Osteocyte (in vitro differentiated cells): ENCODE data around the gene ECM1. TPM values are rescaled to one million over a fixed set of nuclear protein-coding genes. Genes with fewer than 3 reads are reported as not detected.

ENCODE experiments used
- DNase-seq: peaks from one replicate; pipeline ENCODE4 v3.0.0; 2021; ENCODE audit warnings: mixed read lengths; ENCODE audit not compliant: unreplicated experiment; ENCODE audit errors: extremely low spot score
- H3K27ac Mint-ChIP-seq: one replicate; pipeline ENCODE4 v1.8.0; 2021; ENCODE audit warnings: mild to moderate bottlenecking, mixed read lengths; ENCODE audit not compliant: unreplicated experiment
- H3K27me3 Mint-ChIP-seq: one replicate; pipeline ENCODE4 v1.8.0; 2021; ENCODE audit warnings: mixed read lengths; ENCODE audit not compliant: unreplicated experiment
- H3K36me3 Mint-ChIP-seq: one replicate; pipeline ENCODE4 v1.8.0; 2021; ENCODE audit warnings: mixed read lengths; ENCODE audit not compliant: unreplicated experiment
- H3K4me1 Mint-ChIP-seq: one replicate; pipeline ENCODE4 v1.8.0; 2021; ENCODE audit warnings: mixed read lengths; ENCODE audit not compliant: unreplicated experiment
- H3K4me3 Mint-ChIP-seq: one replicate; pipeline ENCODE4 v1.8.0; 2021; ENCODE audit warnings: mild to moderate bottlenecking, moderate library complexity, mixed read lengths; ENCODE audit not compliant: unreplicated experiment
- H3K9me3 Mint-ChIP-seq: one replicate; pipeline ENCODE4 v1.8.0; 2021; ENCODE audit warnings: mixed read lengths; ENCODE audit not compliant: unreplicated experiment
- CTCF ChIP-seq: fragments of 200-600 bp; sonication (generic); IDR thresholded peaks from 2 replicates; pipeline ENCODE4 v1.5.0; 2021; ENCODE audit warnings: antibody characterized with exemption, mild to moderate bottlenecking, moderate library complexity
- total RNA-seq: library from RNA; stranded (reverse); gene quantifications from 2 replicates; pipeline ENCODE4 v1.2.1, GENCODE V29; 2021

Gene ECM1
- total RNA-seq, 1 donor from 2014 or later, result 17.4 TPM

GRCh38 chr1:150555198-150555970 lies 47.5 kb downstream of the ECM1 start:
- H3K27ac Mint-ChIP-seq, result no peak overlapping the region
- no peak for TF ChIP-seq CTCF
- no peaks in the 10 kb centered on the region for H3K9me3 Mint-ChIP-seq
- H3K4me3 Mint-ChIP-seq, result no peak overlapping the region
- no peaks in the 10 kb centered on the region for H3K27me3 Mint-ChIP-seq
- peaks cover 27% of the 10 kb centered on the region for H3K4me1 Mint-ChIP-seq
- H3K36me3 Mint-ChIP-seq, result peaks cover 2% of the 10 kb centered on the region
- DNase-seq, result no peak

- Mint-ChIP-seq H3K4me3 (no peak overlapping the region), H3K36me3 (peaks cover 2% of the 10 kb centered on the region), H3K9me3 (no peaks in the 10 kb centered on the region), H3K27me3 (no peaks in the 10 kb centered on the region), H3K27ac (no peak overlapping the region), H3K4me1 (peaks cover 32% of the 10 kb centered on the region)
- TF ChIP-seq CTCF, result no peak
- DNase-seq, result peak; percentile 82
These were observed 48.3 kb downstream of the ECM1 start for GRCh38 chr1:150555971-150556865.

- H3K27me3 Mint-ChIP-seq, result no peaks in the 10 kb centered on the region
- H3K27ac Mint-ChIP-seq, result no peak overlapping the region
- TF ChIP-seq CTCF, result no peak
- H3K4me1 Mint-ChIP-seq, result peaks cover 31% of the 10 kb centered on the region
- H3K9me3 Mint-ChIP-seq, result no peaks in the 10 kb centered on the region
- no peak overlapping the region for H3K4me3 Mint-ChIP-seq
- peak; percentile 84 for DNase-seq
- peaks cover 2% of the 10 kb centered on the region for H3K36me3 Mint-ChIP-seq
These were observed 49.2 kb downstream of the ECM1 start for GRCh38 chr1:150557065-150557600.

GRCh38 chr1:150557813-150558212 lies 49.9 kb downstream of the ECM1 start:
- H3K4me1 Mint-ChIP-seq, result peaks cover 31% of the 10 kb centered on the region
- DNase-seq, result peak; percentile 82

More at GRCh38 chr1:150557813-150558212, 49.9 kb downstream of the ECM1 start:
- no peak for TF ChIP-seq CTCF
- no peak overlapping the region for H3K4me3 Mint-ChIP-seq
- peaks cover 2% of the 10 kb centered on the region for H3K36me3 Mint-ChIP-seq
- H3K27ac Mint-ChIP-seq, result no peak overlapping the region
- no peaks in the 10 kb centered on the region for H3K9me3 Mint-ChIP-seq
- H3K27me3 Mint-ChIP-seq, result no peaks in the 10 kb centered on the region
